ENCODE measurements around the gene NFYC. TPM values are rescaled to one million over a fixed set of nuclear protein-coding genes. Genes with fewer than 3 reads are reported as not detected.

The NFYC gene
- polyA plus RNA-seq (2013, experiment 1 of 2), result 44.9 TPM
- 35.5 TPM for polyA plus RNA-seq (2013, experiment 2 of 2)

DNA sequence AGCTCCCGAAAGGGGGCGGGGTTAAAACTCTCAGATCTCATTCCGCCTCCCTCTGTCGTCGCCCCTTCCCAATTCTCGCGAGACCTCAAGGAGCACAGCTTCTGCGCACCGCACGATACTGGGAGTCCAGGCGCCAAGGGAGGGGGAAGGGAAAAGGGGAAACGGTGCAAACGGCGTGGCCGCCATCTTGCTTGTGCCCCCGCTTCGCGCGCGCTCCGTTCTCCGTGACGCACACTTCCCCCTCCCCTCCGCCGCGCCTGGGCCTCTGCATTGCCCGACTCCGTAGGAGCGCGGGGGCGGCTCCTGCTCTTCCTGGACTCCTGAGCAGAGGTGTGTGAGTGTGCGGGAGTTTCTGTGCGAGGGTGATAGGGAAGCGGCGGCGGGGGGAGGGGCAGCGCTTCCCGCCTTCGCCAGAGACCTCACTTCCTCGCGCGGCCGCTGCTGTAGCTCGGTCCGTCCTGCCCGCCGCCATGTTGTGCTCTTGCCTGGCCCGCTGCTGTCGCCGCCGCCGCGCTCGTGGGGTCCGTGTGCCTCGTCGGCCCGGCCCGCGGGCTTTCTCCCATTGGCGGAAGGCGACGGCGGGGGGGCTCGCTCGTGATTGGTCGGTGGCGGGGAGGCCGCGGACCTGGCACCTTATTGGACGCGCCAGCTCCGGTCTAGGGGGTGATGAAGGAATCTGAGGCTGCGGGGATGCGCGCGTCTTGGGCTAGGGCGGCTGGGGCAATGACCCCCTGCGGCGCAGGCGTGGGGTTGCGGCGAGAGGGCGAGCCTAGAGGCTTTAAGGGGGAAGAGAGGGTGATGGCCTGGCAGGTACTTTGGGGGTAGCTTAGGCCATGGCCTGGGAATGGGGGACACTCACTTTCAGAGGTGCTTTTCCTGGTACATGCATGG, at the start of gene NFYC:
Gene NFYC, plus strand, starts transcription at position 167 of the 891 bp plus-strand sequence. CDS start 47,140 bp downstream, outside the sequence.
- 0% methylated on average over 15 to 57 of the region's 84 CpGs for WGBS, 2 experiments (ENCODE audit: insufficient coverage in 2 of 2)
- Histone ChIP-seq H3K4me3 (ENCODE audit: extremely low read depth, insufficient read depth, low read length, poor library complexity, severe bottlenecking) (peak within 1 kb of the TSS; percentile 71), H3K4me1 (ENCODE audit: control insufficient read depth, insufficient read depth, low read length, poor library complexity, severe bottlenecking) (peaks cover 7% of the 10 kb centered on the region), H3K27ac (ENCODE audit: low read depth, low read length, severe bottlenecking) (peak within 1 kb of the TSS; percentile 99), H3K36me3 (ENCODE audit: control insufficient read depth, insufficient read depth, low read length) (peaks cover 20% of the 10 kb centered on the region), H3K9me3 (ENCODE audit: control insufficient read depth, low read length) (no peaks in the 10 kb centered on the region)

DNA sequence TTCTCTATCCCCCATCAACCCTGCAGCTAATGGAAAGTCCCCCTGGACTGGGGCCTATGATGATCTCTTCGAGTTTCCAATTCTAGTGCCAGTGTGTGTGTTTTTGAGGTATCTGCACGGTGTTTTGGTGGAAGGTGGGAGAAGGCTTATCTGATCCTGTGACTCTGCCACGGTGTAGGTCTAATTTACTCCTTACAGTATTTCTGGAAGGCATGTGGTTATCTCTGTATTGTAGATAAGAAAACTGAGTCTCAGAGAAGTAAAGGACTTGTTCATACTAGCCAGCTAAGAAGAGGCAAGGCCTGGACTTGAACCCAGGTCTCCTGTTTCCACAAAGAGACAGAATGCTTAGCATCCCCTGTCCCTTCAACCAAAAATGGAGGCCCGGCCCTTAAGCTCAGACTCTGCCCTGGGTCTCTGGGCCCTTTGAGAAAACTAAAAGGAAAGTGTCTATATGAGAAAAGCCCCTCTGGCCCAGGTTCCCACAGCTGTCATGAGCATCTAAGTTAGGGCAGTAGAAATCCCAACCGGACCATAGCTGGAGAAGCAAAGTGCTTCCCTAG, 46.3 kb upstream of the NFYC start:
- H3K9me3 ChIP-seq (ENCODE audit: control insufficient read depth, low read length), result no peaks in the 10 kb centered on the region
- H3K36me3 ChIP-seq (ENCODE audit: control insufficient read depth, insufficient read depth, low read length), result no peaks in the 10 kb centered on the region
- no peak overlapping the region for H3K4me3 ChIP-seq (ENCODE audit: extremely low read depth, insufficient read depth, low read length, poor library complexity, severe bottlenecking)
- H3K4me1 ChIP-seq (ENCODE audit: control insufficient read depth, insufficient read depth, low read length, poor library complexity, severe bottlenecking), result peaks cover 6% of the 10 kb centered on the region
- no peak overlapping the region for H3K27ac ChIP-seq (ENCODE audit: low read depth, low read length, severe bottlenecking)
- WGBS, 2 experiments (ENCODE audit: insufficient coverage in 2 of 2), result 67 to 100% methylated on average over 1 of the region's 5 CpGs

DNA sequence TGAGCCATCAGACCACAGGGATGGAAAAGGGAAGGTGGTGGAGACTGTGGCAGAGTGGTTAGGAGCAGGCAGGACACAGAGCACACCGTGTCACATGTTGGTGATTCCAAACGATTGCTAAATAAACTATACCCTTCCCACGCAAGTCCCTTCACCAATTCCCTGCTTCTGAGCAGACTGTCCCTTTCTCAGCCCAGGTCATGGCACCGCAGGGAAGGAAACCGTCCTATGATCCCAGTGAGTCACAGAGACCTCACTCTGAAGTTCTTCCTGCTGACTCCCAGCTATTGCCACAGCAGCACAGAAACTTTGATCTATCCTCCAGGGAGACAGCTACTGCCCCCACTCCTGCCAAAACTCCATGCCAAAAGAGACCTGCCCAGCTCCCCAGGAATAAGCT, 45.2 kb upstream of the NFYC start:
- 48 to 76% methylated on average over 2 to 4 of the region's 5 CpGs for WGBS, 2 experiments (ENCODE audit: insufficient coverage in 2 of 2)
- Histone ChIP-seq H3K36me3 (ENCODE audit: control insufficient read depth, insufficient read depth, low read length) (no peaks in the 10 kb centered on the region), H3K9me3 (ENCODE audit: control insufficient read depth, low read length) (no peaks in the 10 kb centered on the region), H3K27ac (ENCODE audit: low read depth, low read length, severe bottlenecking) (no peak overlapping the region), H3K4me3 (ENCODE audit: extremely low read depth, insufficient read depth, low read length, poor library complexity, severe bottlenecking) (no peak overlapping the region), H3K4me1 (ENCODE audit: control insufficient read depth, insufficient read depth, low read length, poor library complexity, severe bottlenecking) (peaks cover 6% of the 10 kb centered on the region)

DNA sequence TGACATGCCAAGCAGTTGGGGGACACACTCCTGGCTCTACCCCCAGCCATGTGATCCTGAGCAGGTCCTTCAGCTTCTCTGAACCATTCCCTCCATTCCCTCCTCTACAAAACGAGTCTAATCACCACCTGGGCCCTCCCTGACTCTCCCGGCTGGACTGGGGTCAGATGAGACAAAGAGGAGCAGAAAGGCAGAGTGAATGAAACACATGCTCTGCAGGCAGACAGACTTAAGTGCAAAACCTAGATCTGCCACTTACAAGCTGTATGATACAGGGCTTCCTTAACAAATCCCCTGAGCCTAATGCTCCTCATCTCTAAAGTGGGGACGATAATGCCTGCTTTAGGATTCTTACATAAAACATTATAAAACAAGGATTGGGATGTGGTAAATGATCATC, 43.3 kb upstream of the NFYC start:
- WGBS, 2 experiments (ENCODE audit: insufficient coverage in 2 of 2), result 69% methylated on average over 2 of the region's 3 CpGs; no CpG with 5 or more reads in 1 of the 2 experiments
- no peaks in the 10 kb centered on the region for H3K36me3 ChIP-seq (ENCODE audit: control insufficient read depth, insufficient read depth, low read length)
- H3K27ac ChIP-seq (ENCODE audit: low read depth, low read length, severe bottlenecking), result no peak overlapping the region
- H3K4me1 ChIP-seq (ENCODE audit: control insufficient read depth, insufficient read depth, low read length, poor library complexity, severe bottlenecking), result peaks cover 6% of the 10 kb centered on the region
- no peaks in the 10 kb centered on the region for H3K9me3 ChIP-seq (ENCODE audit: control insufficient read depth, low read length)
- H3K4me3 ChIP-seq (ENCODE audit: extremely low read depth, insufficient read depth, low read length, poor library complexity, severe bottlenecking), result no peak overlapping the region

DNA sequence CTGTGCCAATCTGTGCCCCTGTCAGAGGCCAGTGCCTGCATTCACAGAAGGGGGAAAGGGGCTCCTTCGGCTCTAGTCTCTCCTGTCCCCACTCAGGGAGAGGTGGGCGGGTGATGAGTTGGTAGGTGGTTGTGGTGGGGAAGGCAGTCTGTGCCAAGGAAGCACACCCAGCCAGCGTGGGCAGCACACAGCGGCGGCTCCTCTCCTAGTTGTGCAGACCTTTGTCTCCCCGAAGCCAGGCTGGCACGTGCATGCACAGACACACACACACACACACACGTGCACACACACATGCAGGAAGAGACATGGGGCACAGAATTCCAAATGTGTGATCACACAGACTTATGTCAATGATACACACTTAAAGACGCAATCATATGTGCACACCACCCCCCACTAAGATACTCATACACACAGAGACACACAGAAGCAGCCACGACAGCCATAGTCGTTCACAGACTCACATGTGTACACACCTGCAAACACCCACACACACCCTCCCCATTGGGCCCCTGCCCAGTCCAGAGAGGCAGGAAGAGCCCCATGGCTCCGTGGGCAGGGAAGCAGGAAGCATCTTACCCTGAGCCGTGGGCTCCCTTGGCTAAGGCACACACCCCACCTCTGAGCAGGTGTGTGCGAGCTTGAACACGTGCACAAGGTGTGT, 42.4 kb upstream of the NFYC start:
- no peak overlapping the region for H3K4me3 ChIP-seq (ENCODE audit: extremely low read depth, insufficient read depth, low read length, poor library complexity, severe bottlenecking)
- 96 to 100% methylated on average over 4 to 11 of the region's 15 CpGs for WGBS, 2 experiments (ENCODE audit: insufficient coverage in 2 of 2)

DNA sequence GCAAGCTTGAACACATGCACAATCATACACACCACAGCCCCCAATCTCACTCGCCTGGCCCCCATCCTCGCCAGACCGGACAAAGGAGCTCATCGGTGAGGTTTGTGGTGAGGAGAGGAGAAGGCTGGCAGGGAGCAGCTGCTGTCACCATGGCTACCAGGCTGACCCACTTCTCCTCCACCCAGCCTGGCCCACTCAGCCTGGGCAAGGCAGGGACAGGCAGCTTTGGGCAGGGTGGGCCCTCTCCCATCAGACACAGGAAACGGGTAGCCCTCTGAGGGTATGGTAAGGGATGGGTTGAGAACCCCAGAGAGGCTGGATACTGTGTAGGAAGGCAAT, 41.9 kb upstream of the NFYC start:
- Histone ChIP-seq H3K36me3 (ENCODE audit: control insufficient read depth, insufficient read depth, low read length) (no peaks in the 10 kb centered on the region), H3K4me1 (ENCODE audit: control insufficient read depth, insufficient read depth, low read length, poor library complexity, severe bottlenecking) (peaks cover 6% of the 10 kb centered on the region), H3K4me3 (ENCODE audit: extremely low read depth, insufficient read depth, low read length, poor library complexity, severe bottlenecking) (no peak overlapping the region), H3K27ac (ENCODE audit: low read depth, low read length, severe bottlenecking) (no peak overlapping the region), H3K9me3 (ENCODE audit: control insufficient read depth, low read length) (no peaks in the 10 kb centered on the region)
- 80% methylated on average over 2 of the region's 5 CpGs; no CpG with 5 or more reads in 1 of the 2 experiments for WGBS, 2 experiments (ENCODE audit: insufficient coverage in 2 of 2)

More for the DNA sequence above, 42.4 kb upstream of the NFYC start:
- H3K27ac ChIP-seq (ENCODE audit: low read depth, low read length, severe bottlenecking), result no peak overlapping the region
- H3K4me1 ChIP-seq (ENCODE audit: control insufficient read depth, insufficient read depth, low read length, poor library complexity, severe bottlenecking), result peaks cover 6% of the 10 kb centered on the region
- H3K9me3 ChIP-seq (ENCODE audit: control insufficient read depth, low read length), result no peaks in the 10 kb centered on the region
- no peaks in the 10 kb centered on the region for H3K36me3 ChIP-seq (ENCODE audit: control insufficient read depth, insufficient read depth, low read length)

DNA sequence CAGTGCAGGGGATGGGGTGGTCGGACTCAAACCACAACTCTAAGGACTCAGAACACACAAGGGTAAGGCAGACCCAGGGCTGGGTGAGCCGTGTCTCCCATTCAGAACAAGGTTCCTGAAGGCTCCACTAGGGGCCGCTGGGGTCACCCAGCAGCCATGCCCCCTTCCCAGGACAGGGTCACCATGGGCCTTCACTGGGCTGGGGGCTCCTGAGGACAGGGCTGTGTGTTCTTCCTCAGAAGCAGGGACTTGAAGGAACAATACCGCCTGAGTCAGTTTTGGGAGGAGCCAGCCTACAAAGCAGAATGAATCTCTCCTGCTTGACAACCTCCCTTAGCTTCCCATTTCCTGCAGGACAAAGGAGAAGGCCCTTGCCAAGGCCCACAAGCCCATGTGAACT, 41.4 kb upstream of the NFYC start:
- H3K36me3 ChIP-seq (ENCODE audit: control insufficient read depth, insufficient read depth, low read length), result no peaks in the 10 kb centered on the region
- WGBS, 2 experiments (ENCODE audit: insufficient coverage in 2 of 2), result 36 to 48% methylated on average over 4 of the region's 4 CpGs
- H3K9me3 ChIP-seq (ENCODE audit: control insufficient read depth, low read length), result no peaks in the 10 kb centered on the region
- no peak overlapping the region for H3K4me3 ChIP-seq (ENCODE audit: extremely low read depth, insufficient read depth, low read length, poor library complexity, severe bottlenecking)
- H3K27ac ChIP-seq (ENCODE audit: low read depth, low read length, severe bottlenecking), result no peak overlapping the region
- peaks cover 6% of the 10 kb centered on the region for H3K4me1 ChIP-seq (ENCODE audit: control insufficient read depth, insufficient read depth, low read length, poor library complexity, severe bottlenecking)

DNA sequence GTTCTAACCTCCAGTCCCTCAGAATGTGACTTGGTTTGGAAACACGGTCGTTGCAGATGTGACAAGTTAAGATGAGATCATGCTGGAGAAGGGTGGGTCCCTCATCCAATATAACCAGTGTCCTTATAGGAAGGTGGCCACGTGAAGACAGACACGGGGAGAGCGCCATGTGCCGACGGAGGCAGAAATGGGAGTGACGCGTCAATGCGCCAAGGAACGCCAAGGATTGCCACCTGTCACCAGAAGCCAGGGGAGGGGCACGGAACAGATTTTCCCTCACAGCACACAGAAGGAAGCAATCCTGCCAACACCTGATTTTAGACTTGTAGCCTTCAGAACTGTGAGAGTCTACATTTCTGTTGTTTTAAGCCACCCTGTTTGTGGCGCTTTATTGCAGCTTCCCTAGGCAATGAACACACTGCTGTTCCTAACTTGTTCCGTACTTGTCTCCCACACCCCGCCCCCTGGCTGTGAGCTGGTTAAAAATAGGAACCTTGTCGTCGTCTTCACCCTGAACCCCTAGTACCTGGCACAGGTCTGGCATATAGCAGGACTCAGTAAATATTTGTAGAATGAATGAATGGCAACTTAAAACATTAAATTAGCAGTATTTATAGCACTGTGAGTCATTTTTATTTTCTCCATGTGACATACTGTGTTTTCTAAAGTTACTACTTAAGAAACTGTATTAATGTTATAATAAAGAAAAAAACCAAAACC, 40.2 kb upstream of the NFYC start:
- Histone ChIP-seq H3K4me3 (ENCODE audit: extremely low read depth, insufficient read depth, low read length, poor library complexity, severe bottlenecking) (no peak overlapping the region), H3K4me1 (ENCODE audit: control insufficient read depth, insufficient read depth, low read length, poor library complexity, severe bottlenecking) (peaks cover 4% of the 10 kb centered on the region), H3K27ac (ENCODE audit: low read depth, low read length, severe bottlenecking) (no peak overlapping the region), H3K36me3 (ENCODE audit: control insufficient read depth, insufficient read depth, low read length) (no peaks in the 10 kb centered on the region), H3K9me3 (ENCODE audit: control insufficient read depth, low read length) (no peaks in the 10 kb centered on the region)
- WGBS, 2 experiments (ENCODE audit: insufficient coverage in 2 of 2), result 89 to 92% methylated on average over 11 to 12 of the region's 17 CpGs

DNA sequence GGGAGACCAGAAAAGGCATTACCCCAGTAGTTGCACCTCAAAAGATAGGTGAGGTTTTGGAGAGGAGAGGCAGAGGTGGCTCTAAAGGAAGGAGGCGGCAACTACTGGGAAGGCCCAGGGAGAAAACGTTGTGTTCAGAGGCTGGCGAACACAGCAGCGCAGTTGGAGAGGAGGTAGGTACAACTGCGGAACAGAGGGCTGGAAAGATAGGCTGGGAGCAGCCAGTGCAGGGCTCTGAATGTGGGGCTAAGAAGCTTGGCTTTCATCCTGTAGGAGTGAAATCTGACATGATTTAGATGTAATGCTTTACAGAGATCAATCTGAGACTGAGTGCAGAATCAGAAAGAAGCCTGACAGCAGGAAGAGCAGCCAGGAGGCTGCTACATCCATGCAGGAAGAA, 39.0 kb upstream of the NFYC start:
- 87 to 98% methylated on average over 5 of the region's 5 CpGs for WGBS, 2 experiments (ENCODE audit: insufficient coverage in 2 of 2)

DNA sequence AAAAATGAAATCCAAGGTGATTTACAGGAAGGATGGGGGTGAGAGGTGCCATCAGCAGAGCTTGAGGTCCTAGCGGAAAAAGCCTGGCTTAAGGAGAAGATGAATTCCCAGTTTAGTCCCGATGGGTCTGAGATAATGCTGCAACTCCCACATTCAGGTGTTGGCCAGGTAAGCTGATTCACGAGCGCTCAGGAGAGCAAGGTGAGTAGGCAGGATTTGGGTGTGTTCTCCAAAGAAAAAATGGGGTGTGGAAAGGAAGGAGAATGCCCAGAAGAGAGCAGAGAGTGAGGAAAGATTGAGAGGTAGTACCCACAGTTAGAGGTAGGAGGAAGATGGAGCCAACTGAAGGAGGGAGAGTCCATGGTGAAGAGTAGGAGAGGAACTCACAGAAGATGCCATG, 38.5 kb upstream of the NFYC start:
- WGBS, 2 experiments (ENCODE audit: insufficient coverage in 2 of 2), result 93% methylated on average over 4 of the region's 4 CpGs
- H3K36me3 ChIP-seq (ENCODE audit: control insufficient read depth, insufficient read depth, low read length), result no peaks in the 10 kb centered on the region
- H3K4me1 ChIP-seq (ENCODE audit: control insufficient read depth, insufficient read depth, low read length, poor library complexity, severe bottlenecking), result no peaks in the 10 kb centered on the region
- H3K27ac ChIP-seq (ENCODE audit: low read depth, low read length, severe bottlenecking), result no peak overlapping the region
- H3K4me3 ChIP-seq (ENCODE audit: extremely low read depth, insufficient read depth, low read length, poor library complexity, severe bottlenecking), result no peak overlapping the region
- no peaks in the 10 kb centered on the region for H3K9me3 ChIP-seq (ENCODE audit: control insufficient read depth, low read length)

More for the DNA sequence above, 39.0 kb upstream of the NFYC start:
- Histone ChIP-seq H3K27ac (ENCODE audit: low read depth, low read length, severe bottlenecking) (no peak overlapping the region), H3K4me1 (ENCODE audit: control insufficient read depth, insufficient read depth, low read length, poor library complexity, severe bottlenecking) (no peaks in the 10 kb centered on the region), H3K36me3 (ENCODE audit: control insufficient read depth, insufficient read depth, low read length) (no peaks in the 10 kb centered on the region), H3K4me3 (ENCODE audit: extremely low read depth, insufficient read depth, low read length, poor library complexity, severe bottlenecking) (no peak overlapping the region), H3K9me3 (ENCODE audit: control insufficient read depth, low read length) (no peaks in the 10 kb centered on the region)

All from mesodermal cell (in vitro differentiated cells).